GM12878 (cell line): Measurements from ENCODE around the gene SLC9B1. TPM values are rescaled to one million over a fixed set of nuclear protein-coding genes. Genes with fewer than 3 reads are reported as not detected.
"Not testable (repeated sequence)": the region's sequence is repeated elsewhere in the genome, so short reads cannot be mapped to it uniquely, and the experiment has no call there.

Source experiments
- ATAC-seq: fragments of 200-7000 bp; cut with Tn5 transposase; 3 replicates; pipeline ENCODE4 v1.9.1; 2020; ENCODE audit warnings: mild to moderate bottlenecking, moderate library complexity
- BruUV-seq: library from RNA; stranded (reverse); fragments of 400-500 nt; replicated peaks from 2 replicates; lab custom pipeline; 2021; lab: Mats Ljungman, UMichigan
- CTCF ChIA-PET: fragments of 300-600 bp; sonication (Branson Sonifier 250); formaldehyde crosslinking; extraction: SDS; loops from one replicate; lab custom pipeline; 2021; ENCODE audit warnings: inconsistent platforms; lab: Yijun Ruan, JAX
- POLR2A ChIA-PET: fragments of 350-600 bp; formaldehyde crosslinking; extraction: SDS; loops from one replicate; lab custom pipeline; 2021; ENCODE audit warnings: inconsistent platforms; lab: Charles Lee
- RAD21 ChIA-PET: fragments of 300-600 bp; sonication (Branson Sonifier 250); formaldehyde crosslinking; loops from one replicate; lab custom pipeline; 2023; ENCODE audit warnings: antibody characterized with exemption; ENCODE audit not compliant: unreplicated experiment; lab: Charles Lee
- SMC1A ChIA-PET: fragments of 300-600 bp; sonication (Branson Sonifier 250); formaldehyde crosslinking; loops from one replicate; lab custom pipeline; 2023; ENCODE audit not compliant: unreplicated experiment, uncharacterized antibody; lab: Charles Lee
- DNase-seq: peaks from one replicate; pipeline ENCODE4 v3.0.0-alpha.2; 2011; ENCODE audit warnings: low read depth, low spot score
- FAIRE-seq: peaks from 3 replicates; lab custom pipeline; 2011; peaks lifted over from hg19 to GRCh38; lab: Jason Lieb, UNC
- H2AFZ ChIP-seq: 2 replicates; pipeline ENCODE4 v1.6.0; 2011; ENCODE audit warnings: low read depth, low read length, control low read depth; ENCODE audit not compliant: control insufficient read depth
- H3K27ac ChIP-seq: 2 replicates; pipeline ENCODE4 v1.5.1; 2011; ENCODE audit warnings: control low read depth; ENCODE audit not compliant: control insufficient read depth, insufficient read depth
- H3K27me3 ChIP-seq, 2 experiments: replicated peaks in 1 of 2; 2 replicates each; pipeline versions ENCODE4 v1.6.0 to v1.6.1; 2011; ENCODE audit warnings: low read length in 1 of 2; ENCODE audit not compliant: control insufficient read depth in 2 of 2, insufficient read depth in 2 of 2
- H3K36me3 ChIP-seq, 2 experiments: 2 replicates each; pipeline ENCODE4 v1.5.1; 2011; ENCODE audit warnings: low read length in 1 of 2; ENCODE audit not compliant: control insufficient read depth in 2 of 2, insufficient read depth in 2 of 2
- H3K4me1 ChIP-seq: 2 replicates; pipeline ENCODE4 v1.6.1; 2011; ENCODE audit warnings: mild to moderate bottlenecking, low read length, moderate library complexity, mixed read lengths; ENCODE audit not compliant: control insufficient read depth, insufficient read depth
- H3K4me2 ChIP-seq: 2 replicates; pipeline ENCODE4 v1.6.0; 2011; ENCODE audit warnings: control low read depth; ENCODE audit not compliant: control insufficient read depth, insufficient read depth
- H3K4me3 ChIP-seq: fragments of 200-600 bp; sonication (generic); 2 replicates; pipeline ENCODE4 v1.5.1; 2016
- H3K79me2 ChIP-seq: 2 replicates; pipeline ENCODE4 v1.6.0; 2011; ENCODE audit warnings: low read length; ENCODE audit not compliant: control insufficient read depth, insufficient read depth
- H3K9ac ChIP-seq: 2 replicates; pipeline ENCODE4 v1.8.0; 2011; ENCODE audit warnings: low read length, control low read depth, mixed read lengths; ENCODE audit not compliant: control insufficient read depth, insufficient read depth
- H3K9me3 ChIP-seq: replicated peaks from 3 replicates; pipeline ENCODE4 v1.5.1; 2011; ENCODE audit warnings: mild to moderate bottlenecking, low read length; ENCODE audit not compliant: control insufficient read depth, insufficient read depth
- H4K20me1 ChIP-seq: 2 replicates; pipeline ENCODE4 v1.6.0; 2011; ENCODE audit not compliant: control insufficient read depth, insufficient read depth
- BCL11A ChIP-seq: IDR thresholded peaks from 2 replicates; pipeline ENCODE4 v1.6.1; 2011; ENCODE audit warnings: low read depth, low read length
- CBX5 ChIP-seq: sonication (generic); IDR thresholded peaks from 2 replicates; pipeline ENCODE4 v1.6.1; 2016; ENCODE audit warnings: low read depth, moderate library complexity, mild to moderate bottlenecking, inconsistent platforms
- PBX3 ChIP-seq: IDR thresholded peaks from 2 replicates; pipeline ENCODE4 v1.6.1; 2011; ENCODE audit warnings: mild to moderate bottlenecking, low read depth, low read length, moderate library complexity; ENCODE audit not compliant: insufficient replicate concordance
- STAT3 ChIP-seq: IDR thresholded peaks from 2 replicates; pipeline ENCODE4 v1.6.1; 2011; ENCODE audit warnings: low read depth, low read length, improper control_type of control experiment
- WRNIP1 ChIP-seq: IDR thresholded peaks from 2 replicates; pipeline ENCODE4 v1.6.1; 2011; ENCODE audit warnings: low read depth, low read length, improper control_type of control experiment, borderline replicate concordance
- ZBTB4 ChIP-seq: fragments of 450-650 bp; formaldehyde crosslinking; IDR thresholded peaks from 2 replicates; pipeline ENCODE4 v1.4.0; 2022; ENCODE audit warnings: mild to moderate bottlenecking, moderate library complexity
- ZNF622 ChIP-seq: fragments of 450-650 bp; IDR thresholded peaks from 2 replicates; pipeline ENCODE4 v1.6.1; 2017; ENCODE audit warnings: mild to moderate bottlenecking, inconsistent platforms
- ZNF687 ChIP-seq: fragments of 450-650 bp; IDR thresholded peaks from 2 replicates; pipeline ENCODE4 v1.6.1; 2017; ENCODE audit warnings: mild to moderate bottlenecking, moderate library complexity
- ZZZ3 ChIP-seq: IDR thresholded peaks from 2 replicates; pipeline ENCODE4 v1.6.1; 2011; ENCODE audit warnings: low read depth; ENCODE audit not compliant: control insufficient read depth, insufficient read length
- WGBS: methylation state at CpG from one replicate; pipeline ENCODE4 v1.1.6; 2016; ENCODE audit warnings: low lambda C conversion rate; ENCODE audit not compliant: insufficient replicate concordance, insufficient coverage; ENCODE audit errors: missing lambda C conversion rate; 5-methylcytosine and 5-hydroxymethylcytosine counted together
- in situ Hi-C: fragments of 300-500 bp; cut with MboI; formaldehyde crosslinking; loops from 9 replicates; pipeline ENCODE4 v1.14.3; 2018; ENCODE audit warnings: mixed read lengths
- intact Hi-C: fragments of 100-400 bp; cut with micrococcal nuclease; formaldehyde crosslinking; loops from one replicate; pipeline ENCODE4 v1.14.2; 2022; ENCODE audit not compliant: unreplicated experiment
- polyA plus RNA-seq, 11 experiments: library from polyadenylated mRNA; depleted of rRNA in 4 of 11; unstranded in 6 of 11; stranded (reverse) in 5 of 11; fragments of >200 nt; fragmentation: Nextera tagmentation in 4 of 11; fragmentation: Illumina TruSeq in 1 of 11; extraction: Ambion mirVana in 4 of 11; extraction: Trizol in 1 of 11; gene quantifications; 1 replicate in 1 of 11; 2 replicates in 10 of 11; pipeline versions ENCODE4 v1.2.1 to v1.2.3, GENCODE V29; 2011 to 2016; ENCODE audit warnings: inconsistent platforms in 2 of 11, missing spikeins in 2 of 11, low read depth in 1 of 11
- total RNA-seq, 4 experiments: library from RNA; depleted of rRNA in 3 of 4; stranded (reverse); fragments of >200 nt in 3 of 4; fragmentation: Illumina TruSeq in 1 of 4; extraction: Trizol in 1 of 4; gene quantifications; 2 replicates each; pipeline versions ENCODE4 v1.2.1 to v1.2.3, GENCODE V29; 2013 to 2021

Gene SLC9B1
- total and polyA plus RNA-seq, 10 of the 15 experiments (the other 5 are each of a cell fraction or from before 2014, with no cell fraction given) = 1.0 to 3.5 (median 1.8) TPM

- SMC1A ChIA-PET = no interaction called here
- DNase-seq (no peak), ATAC-seq (no peak), FAIRE-seq (no peak)
- POLR2A ChIA-PET = no interaction called here
- no peak for TF ChIP-seq STAT3
- no peak for TF ChIP-seq ZZZ3
- no peak for TF ChIP-seq WRNIP1
- TF ChIP-seq ZNF622 = no peak
- TF ChIP-seq ZNF687 = no peak
- no peak for TF ChIP-seq ZBTB4
- no peak for TF ChIP-seq BCL11A
- no peak for TF ChIP-seq CBX5
- no peak for TF ChIP-seq PBX3
- 98% methylated on average over 2 of the region's 2 CpGs for whole genome bisulfite sequencing
- Histone ChIP-seq H3K36me3 (no peaks in the 10 kb centered on the region), H3K4me3 (no peak overlapping the region), H4K20me1 (no peaks in the 10 kb centered on the region), H2AFZ (no peak overlapping the region), H3K79me2 (no peaks in the 10 kb centered on the region), H3K9me3 (no peaks in the 10 kb centered on the region; the same call in 2 of the 3 replicates), H3K27ac (no peak overlapping the region), H3K4me1 (no peaks in the 10 kb centered on the region), H3K27me3 (no peaks in the 10 kb centered on the region), H3K4me2 (no peak overlapping the region), H3K9ac (no peak overlapping the region)
- RAD21 ChIA-PET = no interaction called here
- CTCF ChIA-PET = no interaction called here
- intact Hi-C loops (no loop called here), in situ Hi-C loops (no loop called here)
- no TSS peak for BruUV-seq
These were observed 38.5 kb downstream of the SLC9B1 start for GRCh38 chr4:102981005-102981404.

- H4K20me1 ChIP-seq, H3K27me3 ChIP-seq, H3K9me3 ChIP-seq, POLR2A ChIA-PET, H2AFZ ChIP-seq, BruUV-seq, H3K4me2 ChIP-seq, H3K4me3 ChIP-seq, H3K36me3 ChIP-seq, DNase-seq, FAIRE-seq, in situ Hi-C loops, intact Hi-C loops, H3K79me2 ChIP-seq, CTCF ChIA-PET, H3K4me1 ChIP-seq, ATAC-seq, H3K27ac ChIP-seq, H3K9ac ChIP-seq, SMC1A ChIA-PET, RAD21 ChIA-PET: not testable (repeated sequence)
- 23% methylated on average over 2 of the region's 2 CpGs for WGBS
These were observed 57.7 kb downstream of the SLC9B1 start for GRCh38 chr4:102961813-102962212.
